Osteocyte (in vitro differentiated cells): Measurements from ENCODE around the gene USP53. TPM values are rescaled to one million over a fixed set of nuclear protein-coding genes. Genes with fewer than 3 reads are reported as not detected.

ENCODE experiments used
- DNase-seq: peaks from one replicate; pipeline ENCODE4 v3.0.0; 2021; ENCODE audit warnings: mixed read lengths; ENCODE audit not compliant: unreplicated experiment; ENCODE audit errors: extremely low spot score
- H3K27ac Mint-ChIP-seq: one replicate; pipeline ENCODE4 v1.8.0; 2021; ENCODE audit warnings: mild to moderate bottlenecking, mixed read lengths; ENCODE audit not compliant: unreplicated experiment
- H3K27me3 Mint-ChIP-seq: one replicate; pipeline ENCODE4 v1.8.0; 2021; ENCODE audit warnings: mixed read lengths; ENCODE audit not compliant: unreplicated experiment
- H3K36me3 Mint-ChIP-seq: one replicate; pipeline ENCODE4 v1.8.0; 2021; ENCODE audit warnings: mixed read lengths; ENCODE audit not compliant: unreplicated experiment
- H3K4me1 Mint-ChIP-seq: one replicate; pipeline ENCODE4 v1.8.0; 2021; ENCODE audit warnings: mixed read lengths; ENCODE audit not compliant: unreplicated experiment
- H3K4me3 Mint-ChIP-seq: one replicate; pipeline ENCODE4 v1.8.0; 2021; ENCODE audit warnings: mild to moderate bottlenecking, moderate library complexity, mixed read lengths; ENCODE audit not compliant: unreplicated experiment
- H3K9me3 Mint-ChIP-seq: one replicate; pipeline ENCODE4 v1.8.0; 2021; ENCODE audit warnings: mixed read lengths; ENCODE audit not compliant: unreplicated experiment
- CTCF ChIP-seq: fragments of 200-600 bp; sonication (generic); IDR thresholded peaks from 2 replicates; pipeline ENCODE4 v1.5.0; 2021; ENCODE audit warnings: antibody characterized with exemption, mild to moderate bottlenecking, moderate library complexity
- total RNA-seq: library from RNA; stranded (reverse); gene quantifications from 2 replicates; pipeline ENCODE4 v1.2.1, GENCODE V29; 2021

USP53 gene
- total RNA-seq, 1 donor from 2014 or later, result 15.5 TPM

DNA sequence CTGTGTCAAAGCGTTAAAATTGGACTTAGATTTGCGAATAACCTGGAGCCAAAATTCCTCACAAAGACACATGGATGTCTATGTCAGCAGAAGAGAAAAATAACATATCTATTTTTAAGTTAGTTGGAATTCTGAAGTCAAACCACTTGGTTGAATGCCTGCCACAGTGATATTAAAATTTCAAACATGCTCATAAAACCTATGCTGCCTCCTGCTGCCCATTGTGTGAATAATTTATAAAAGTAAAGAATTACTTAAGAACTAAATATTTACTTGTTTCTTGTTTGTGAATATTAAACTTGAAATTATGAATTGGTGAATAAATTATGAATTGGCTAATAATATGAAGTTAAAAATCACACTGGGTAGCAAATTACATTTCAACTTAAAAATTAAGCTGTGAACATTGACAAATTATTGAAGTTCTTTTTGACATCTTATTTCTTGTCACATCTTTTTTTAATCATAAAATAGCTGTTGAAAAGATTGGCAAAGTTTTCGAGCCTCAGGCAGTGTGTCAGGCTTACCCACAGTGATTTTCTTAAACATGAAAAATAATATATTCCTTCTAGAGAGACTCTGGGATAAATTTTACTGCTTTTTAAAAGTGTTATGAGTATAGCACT lies 74.0 kb downstream of the USP53 start:
- Mint-ChIP-seq H3K27me3 (no peaks in the 10 kb centered on the region), H3K9me3 (no peaks in the 10 kb centered on the region), H3K27ac (peak overlapping the region; percentile 54), H3K36me3 (peaks cover 2% of the 10 kb centered on the region), H3K4me3 (no peak overlapping the region), H3K4me1 (peaks cover 20% of the 10 kb centered on the region)
- peak; percentile 71 for TF ChIP-seq CTCF
- no peak for DNase-seq

DNA sequence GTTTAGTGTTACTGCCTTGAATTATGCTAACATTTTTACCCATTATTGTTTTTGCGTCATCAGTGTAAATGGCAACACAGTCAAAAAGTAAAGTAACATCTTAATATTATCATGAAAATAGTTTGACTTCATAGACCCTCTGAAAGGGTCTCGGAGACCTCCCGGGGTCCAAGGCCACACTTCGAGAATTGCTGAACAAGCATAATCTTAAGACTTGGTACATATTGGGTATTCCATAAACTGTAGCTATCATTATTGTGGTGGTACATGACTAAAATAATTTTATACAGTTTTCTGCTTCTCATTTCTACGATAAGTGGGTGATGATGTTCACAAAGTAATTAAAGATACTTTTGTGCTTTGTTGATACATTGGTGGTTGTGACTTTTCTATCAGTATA lies 76.8 kb downstream of the USP53 start:
- no peak for DNase-seq
- no peak for TF ChIP-seq CTCF
- Mint-ChIP-seq H3K9me3 (no peaks in the 10 kb centered on the region), H3K27ac (no peak overlapping the region), H3K36me3 (peaks cover 9% of the 10 kb centered on the region), H3K27me3 (no peaks in the 10 kb centered on the region), H3K4me1 (peaks cover 16% of the 10 kb centered on the region), H3K4me3 (no peak overlapping the region)

GRCh38 chr4:119290598-119290997 lies 78.1 kb downstream of the USP53 start:
- Mint-ChIP-seq H3K4me3 (no peak overlapping the region), H3K27ac (no peak overlapping the region), H3K9me3 (no peaks in the 10 kb centered on the region), H3K36me3 (peaks cover 9% of the 10 kb centered on the region), H3K4me1 (peaks cover 6% of the 10 kb centered on the region), H3K27me3 (no peaks in the 10 kb centered on the region)
- DNase-seq, result no peak
- TF ChIP-seq CTCF, result no peak

- Mint-ChIP-seq H3K4me1 (peaks cover 21% of the 10 kb centered on the region), H3K4me3 (no peak overlapping the region), H3K27me3 (no peaks in the 10 kb centered on the region), H3K36me3 (peaks cover 25% of the 10 kb centered on the region), H3K27ac (no peak overlapping the region), H3K9me3 (no peaks in the 10 kb centered on the region)
- DNase-seq, result no peak
- no peak for TF ChIP-seq CTCF
These were observed 83.8 kb downstream of the USP53 start for GRCh38 chr4:119296356-119296755.

GRCh38 chr4:119297795-119298194 lies 85.3 kb downstream of the USP53 start:
- Mint-ChIP-seq H3K27me3 (no peaks in the 10 kb centered on the region), H3K4me1 (peaks cover 23% of the 10 kb centered on the region), H3K9me3 (no peaks in the 10 kb centered on the region), H3K36me3 (peaks cover 19% of the 10 kb centered on the region), H3K4me3 (peak overlapping the region; percentile 99), H3K27ac (no peak overlapping the region)
- no peak for DNase-seq
- no peak for TF ChIP-seq CTCF
